ENCODE measurements around the gene CHP1. TPM values are rescaled to one million over a fixed set of nuclear protein-coding genes. Genes with fewer than 3 reads are reported as not detected.

CHP1 gene
- total RNA-seq, 1 experiment from 2014 or later: 107 TPM

- TF ChIP-seq EZH2phosphoT487 (IDR thresholded peaks at IDR 0.05; ENCODE audit: borderline replicate concordance, low read length): no peak
- no peak for TF ChIP-seq CTCF (conservative IDR thresholded peaks at IDR 0.05; ENCODE audit: low read depth, low read length)
- no peak for TF ChIP-seq EZH2 (IDR thresholded peaks at IDR 0.05; ENCODE audit: low read length, unreplicated experiment)
- intact Hi-C loops (cut with micrococcal nuclease): no loop called here
- H3F3A ChIP-seq (ENCODE audit: low read length, unreplicated experiment): no peaks in the 10 kb centered on the region
- H3K79me2 ChIP-seq (ENCODE audit: low read length): no peaks in the 10 kb centered on the region
- no peaks in the 10 kb centered on the region for H3K4me1 ChIP-seq (ENCODE audit: insufficient read depth, low read length)
- CTCF ChIA-PET: no interaction called here
- H3K27ac ChIP-seq (ENCODE audit: low read length): no peak overlapping the region
- H3K9me2 ChIP-seq (replicated peaks; ENCODE audit: low read length): no peaks in the 10 kb centered on the region
- no peak overlapping the region for H2AFZ ChIP-seq (ENCODE audit: low read length)
- no peak for DNase-seq
- H3K9me3 ChIP-seq (ENCODE audit: low read length): no peaks in the 10 kb centered on the region
- no peaks in the 10 kb centered on the region for H3K27me3 ChIP-seq (ENCODE audit: low read length)
- no peak overlapping the region for H3K9ac ChIP-seq (ENCODE audit: low read length)
- H4K20me1 ChIP-seq (ENCODE audit: low read length): no peaks in the 10 kb centered on the region
- POLR2A ChIA-PET (ENCODE audit: unreplicated experiment): no interaction called here
- ATAC-seq: no peak
- H3K36me3 ChIP-seq (ENCODE audit: low read depth, low read length): no peaks in the 10 kb centered on the region
- BruUV-seq (replicated peaks): no TSS peak
- no peak overlapping the region for H3K4me2 ChIP-seq (ENCODE audit: low read length)
- no peak overlapping the region for H3K4me3 ChIP-seq (ENCODE audit: low read length)
Observed at GRCh38 chr15:41215708-41216107, 15.4 kb upstream of the CHP1 start.

GRCh38 chr15:41218851-41219250, 12.2 kb upstream of the CHP1 start:
- Histone ChIP-seq H3K36me3 (ENCODE audit: low read depth, low read length) (no peaks in the 10 kb centered on the region), H3K4me3 (ENCODE audit: low read length) (no peak overlapping the region), H3K4me1 (ENCODE audit: insufficient read depth, low read length) (no peaks in the 10 kb centered on the region), H3F3A (ENCODE audit: low read length, unreplicated experiment) (no peaks in the 10 kb centered on the region), H3K9me3 (ENCODE audit: low read length) (no peaks in the 10 kb centered on the region), H3K27me3 (ENCODE audit: low read length) (no peaks in the 10 kb centered on the region), H3K79me2 (ENCODE audit: low read length) (no peaks in the 10 kb centered on the region), H4K20me1 (ENCODE audit: low read length) (no peaks in the 10 kb centered on the region), H3K9ac (ENCODE audit: low read length) (no peak overlapping the region), H3K9me2 (replicated peaks; ENCODE audit: low read length) (no peaks in the 10 kb centered on the region), H3K4me2 (ENCODE audit: low read length) (no peak overlapping the region), H2AFZ (ENCODE audit: low read length) (no peak overlapping the region), H3K27ac (ENCODE audit: low read length) (no peak overlapping the region)
- no TSS peak for BruUV-seq (replicated peaks)
- CTCF ChIA-PET: no interaction called here
- DNase-seq (no peak), ATAC-seq (no peak)
- POLR2A ChIA-PET (ENCODE audit: unreplicated experiment): interaction anchor here (0.6 kb wide), 1 partner anchor 26 kb away, joined by 3 read pairs; no protein-coding TSS in a partner anchor
- intact Hi-C loops (cut with micrococcal nuclease): no loop called here
- TF ChIP-seq EZH2phosphoT487 (IDR thresholded peaks at IDR 0.05; ENCODE audit: borderline replicate concordance, low read length): no peak
- TF ChIP-seq EZH2 (IDR thresholded peaks at IDR 0.05; ENCODE audit: low read length, unreplicated experiment): no peak
- TF ChIP-seq CTCF (conservative IDR thresholded peaks at IDR 0.05; ENCODE audit: low read depth, low read length): no peak

- no TSS peak for BruUV-seq (replicated peaks)
- CTCF ChIA-PET: no interaction called here
- POLR2A ChIA-PET (ENCODE audit: unreplicated experiment): interaction anchor here (0.6 kb wide), 1 partner anchor 27 kb away, joined by 3 read pairs; no protein-coding TSS in a partner anchor
Observed at GRCh38 chr15:41219381-41219780, 11.7 kb upstream of the CHP1 start.

More at GRCh38 chr15:41219381-41219780, 11.7 kb upstream of the CHP1 start:
- Histone ChIP-seq H3K9ac (ENCODE audit: low read length) (no peak overlapping the region), H3K27ac (ENCODE audit: low read length) (no peak overlapping the region), H3K9me2 (replicated peaks; ENCODE audit: low read length) (no peaks in the 10 kb centered on the region), H3K36me3 (ENCODE audit: low read depth, low read length) (no peaks in the 10 kb centered on the region), H3K4me3 (ENCODE audit: low read length) (no peak overlapping the region), H3K27me3 (ENCODE audit: low read length) (no peaks in the 10 kb centered on the region), H2AFZ (ENCODE audit: low read length) (no peak overlapping the region), H3K79me2 (ENCODE audit: low read length) (no peaks in the 10 kb centered on the region), H3K4me2 (ENCODE audit: low read length) (no peak overlapping the region), H4K20me1 (ENCODE audit: low read length) (no peaks in the 10 kb centered on the region), H3F3A (ENCODE audit: low read length, unreplicated experiment) (no peaks in the 10 kb centered on the region), H3K9me3 (ENCODE audit: low read length) (no peaks in the 10 kb centered on the region), H3K4me1 (ENCODE audit: insufficient read depth, low read length) (no peaks in the 10 kb centered on the region)
- TF ChIP-seq EZH2phosphoT487 (IDR thresholded peaks at IDR 0.05; ENCODE audit: borderline replicate concordance, low read length): no peak
- TF ChIP-seq EZH2 (IDR thresholded peaks at IDR 0.05; ENCODE audit: low read length, unreplicated experiment): no peak
- TF ChIP-seq CTCF (conservative IDR thresholded peaks at IDR 0.05; ENCODE audit: low read depth, low read length): no peak
- no peak for DNase-seq
- intact Hi-C loops (cut with micrococcal nuclease): no loop called here
- no peak for ATAC-seq
